OCI-LY3 (cell line): ENCODE measurements around the gene CDC42BPA.

ENCODE experiments used
- H2AFZ ChIP-seq: fragments of 200-600, 300-600 bp; shearing (Covaris generic); 2 replicates; pipeline ENCODE4 v1.6.0; 2014; ENCODE audit warnings: antibody characterized with exemption, low read depth, low read length
- H3K27ac ChIP-seq: fragments of 200-600, 300-600 bp; sonication (generic); 2 replicates; pipeline ENCODE4 v1.5.1; 2014; ENCODE audit warnings: mild to moderate bottlenecking, low read length, moderate library complexity, mixed read lengths
- H3K27me3 ChIP-seq: fragments of 200-600, 300-600 bp; sonication (generic); 2 replicates; pipeline ENCODE4 v1.6.1; 2014; ENCODE audit warnings: low read depth, low read length, mixed read lengths
- H3K36me3 ChIP-seq: fragments of 200-600, 300-600 bp; sonication (generic); replicated peaks from 2 replicates; pipeline ENCODE3; 2014; ENCODE audit warnings: low read depth, low read length, mixed read lengths
- H3K4me1 ChIP-seq: fragments of 300-600, 200-600 bp; sonication (generic); 2 replicates; pipeline ENCODE4 v1.6.1; 2014; ENCODE audit warnings: low read length, mixed read lengths
- H3K4me2 ChIP-seq: fragments of 200-600, 300-600 bp; sonication (generic); 2 replicates; pipeline ENCODE4 v1.6.1; 2014; ENCODE audit warnings: low read length, mixed read lengths
- H3K4me3 ChIP-seq: fragments of 300-600, 200-600 bp; sonication (generic); 2 replicates; pipeline ENCODE4 v1.5.1; 2014; ENCODE audit warnings: antibody characterized with exemption, mild to moderate bottlenecking, low read length, moderate library complexity
- H3K79me2 ChIP-seq: fragments of 300-600, 200-600 bp; shearing (Covaris generic); 2 replicates; pipeline ENCODE4 v1.6.1; 2014; ENCODE audit warnings: mild to moderate bottlenecking, low read length, mixed read lengths
- H3K9ac ChIP-seq: fragments of 300-600, 200-600 bp; shearing (Covaris generic); 2 replicates; pipeline ENCODE4 v1.6.0; 2014; ENCODE audit warnings: mild to moderate bottlenecking, low read length, moderate library complexity
- H3K9me3 ChIP-seq: fragments of 200-600, 300-600 bp; shearing (Covaris generic); 2 replicates; pipeline ENCODE4 v1.6.1; 2014; ENCODE audit warnings: low read length, mixed read lengths; ENCODE audit not compliant: insufficient read depth
- H4K20me1 ChIP-seq: fragments of 200-600, 300-600 bp; sonication (generic); 2 replicates; pipeline ENCODE4 v1.6.1; 2016; ENCODE audit warnings: low read length, mixed read lengths; ENCODE audit not compliant: insufficient read depth
- CTCF ChIP-seq: fragments of 200-600, 300-600 bp; sonication (generic); IDR thresholded peaks from 2 replicates; pipeline ENCODE4 v1.5.1; 2014; ENCODE audit warnings: antibody characterized with exemption, low read length, low read depth
- EZH2phosphoT487 ChIP-seq: fragments of 200-600 bp; shearing (Covaris generic); IDR thresholded peaks from 2 replicates; pipeline ENCODE4 v1.6.1; 2018; ENCODE audit warnings: antibody characterized with exemption, mixed run types, low read depth

CDC42BPA gene

GRCh38 chr1:227219715-227220292, 98.5 kb downstream of the CDC42BPA start:
- no peaks in the 10 kb centered on the region for H3K4me1 ChIP-seq
- no peaks in the 10 kb centered on the region for H3K36me3 ChIP-seq
- no peak overlapping the region for H3K4me2 ChIP-seq
- H3K4me3 ChIP-seq = no peak overlapping the region
- H3K9me3 ChIP-seq = no peaks in the 10 kb centered on the region
- H3K79me2 ChIP-seq = no peaks in the 10 kb centered on the region
- no peak overlapping the region for H3K9ac ChIP-seq
- TF ChIP-seq EZH2phosphoT487 (no peak), CTCF (no peak)
- H3K27me3 ChIP-seq = peaks cover 5% of the 10 kb centered on the region
- H2AFZ ChIP-seq = no peak overlapping the region
- H3K27ac ChIP-seq = no peak overlapping the region
- H4K20me1 ChIP-seq = no peaks in the 10 kb centered on the region

DNA sequence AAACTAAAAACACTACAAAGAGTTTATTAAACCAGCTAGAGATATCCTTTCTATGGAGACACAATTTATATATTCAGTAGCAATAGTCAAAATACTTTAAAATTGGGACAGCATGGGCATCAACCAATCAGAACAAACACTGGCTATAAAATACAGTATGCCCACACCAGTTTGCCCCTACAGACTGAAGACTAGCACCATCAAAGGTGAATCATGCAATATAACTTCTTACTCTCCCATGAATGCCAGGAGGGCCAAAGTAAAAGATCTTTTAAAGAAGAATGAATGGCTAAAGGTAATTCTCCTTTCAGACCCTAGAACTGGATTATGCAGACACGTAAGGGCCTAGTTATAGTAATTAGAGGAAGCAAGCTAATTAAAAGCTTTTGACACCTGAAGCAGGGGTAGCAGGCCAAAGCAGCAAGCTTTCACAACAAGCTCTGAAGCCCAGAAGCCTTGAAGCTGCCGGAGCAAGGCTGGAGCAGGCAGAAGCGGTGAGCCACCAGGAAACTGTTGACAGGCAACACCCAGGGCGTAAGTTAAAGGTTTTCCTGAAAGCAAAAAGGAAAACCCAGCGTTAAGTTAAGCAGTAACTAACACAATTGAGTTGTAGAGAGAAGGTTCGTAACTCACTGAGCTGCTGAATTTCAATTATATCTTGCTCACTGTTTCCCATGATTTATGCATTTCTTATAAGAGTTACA, 99.3 kb downstream of the CDC42BPA start:
- Histone ChIP-seq H3K27ac (no peak overlapping the region), H3K27me3 (peaks cover 5% of the 10 kb centered on the region), H3K79me2 (no peaks in the 10 kb centered on the region), H3K36me3 (no peaks in the 10 kb centered on the region), H4K20me1 (no peaks in the 10 kb centered on the region), H3K4me2 (no peak overlapping the region), H3K9me3 (no peaks in the 10 kb centered on the region), H2AFZ (no peak overlapping the region), H3K4me1 (no peaks in the 10 kb centered on the region), H3K4me3 (no peak overlapping the region), H3K9ac (no peak overlapping the region)
- TF ChIP-seq CTCF (no peak), EZH2phosphoT487 (no peak)

GRCh38 chr1:227215863-227216510, 102.3 kb downstream of the CDC42BPA start:
- peaks cover 5% of the 10 kb centered on the region for H3K27me3 ChIP-seq
- H3K4me1 ChIP-seq = no peaks in the 10 kb centered on the region
- no peak overlapping the region for H3K9ac ChIP-seq
- TF ChIP-seq CTCF = no peak
- no peak for TF ChIP-seq EZH2phosphoT487
- H3K36me3 ChIP-seq = no peaks in the 10 kb centered on the region
- H2AFZ ChIP-seq = no peak overlapping the region
- no peak overlapping the region for H3K4me2 ChIP-seq
- H3K9me3 ChIP-seq = no peaks in the 10 kb centered on the region
- no peaks in the 10 kb centered on the region for H3K79me2 ChIP-seq
- H4K20me1 ChIP-seq = no peaks in the 10 kb centered on the region
- no peak overlapping the region for H3K4me3 ChIP-seq
- no peak overlapping the region for H3K27ac ChIP-seq

- Histone ChIP-seq H3K4me1 (no peaks in the 10 kb centered on the region), H3K36me3 (no peaks in the 10 kb centered on the region), H3K9me3 (no peaks in the 10 kb centered on the region), H3K27me3 (peaks cover 5% of the 10 kb centered on the region), H2AFZ (no peak overlapping the region), H3K9ac (no peak overlapping the region), H3K4me3 (no peak overlapping the region), H3K4me2 (no peak overlapping the region), H4K20me1 (no peaks in the 10 kb centered on the region), H3K27ac (no peak overlapping the region), H3K79me2 (no peaks in the 10 kb centered on the region)
- TF ChIP-seq EZH2phosphoT487 (no peak), CTCF (no peak)
These were observed 104.1 kb downstream of the CDC42BPA start for GRCh38 chr1:227214207-227214606.
